Fibroblast of lung (primary cell): ENCODE measurements around the gene MYADM.

Experiments
- EZH2 ChIP-seq: IDR thresholded peaks from 2 replicates; pipeline ENCODE4 v1.5.1; 2012; ENCODE audit warnings: low read length, control low read depth, mild to moderate bottlenecking; ENCODE audit errors: missing control alignments
- TF ChIP-seq, protein P1 (sequence below), 2 donors: IDR thresholded peaks in 1 of 2; conservative IDR thresholded peaks in 1 of 2; 1 replicate in 1 of 2; 2 replicates in 1 of 2; pipeline ENCODE4 v1.5.1; 2011 to 2012; ENCODE audit warnings: low read length in 2 of 2, control low read depth in 1 of 2, inconsistent platforms in 1 of 2, low read depth in 1 of 2, mild to moderate bottlenecking in 1 of 2

DNA sequence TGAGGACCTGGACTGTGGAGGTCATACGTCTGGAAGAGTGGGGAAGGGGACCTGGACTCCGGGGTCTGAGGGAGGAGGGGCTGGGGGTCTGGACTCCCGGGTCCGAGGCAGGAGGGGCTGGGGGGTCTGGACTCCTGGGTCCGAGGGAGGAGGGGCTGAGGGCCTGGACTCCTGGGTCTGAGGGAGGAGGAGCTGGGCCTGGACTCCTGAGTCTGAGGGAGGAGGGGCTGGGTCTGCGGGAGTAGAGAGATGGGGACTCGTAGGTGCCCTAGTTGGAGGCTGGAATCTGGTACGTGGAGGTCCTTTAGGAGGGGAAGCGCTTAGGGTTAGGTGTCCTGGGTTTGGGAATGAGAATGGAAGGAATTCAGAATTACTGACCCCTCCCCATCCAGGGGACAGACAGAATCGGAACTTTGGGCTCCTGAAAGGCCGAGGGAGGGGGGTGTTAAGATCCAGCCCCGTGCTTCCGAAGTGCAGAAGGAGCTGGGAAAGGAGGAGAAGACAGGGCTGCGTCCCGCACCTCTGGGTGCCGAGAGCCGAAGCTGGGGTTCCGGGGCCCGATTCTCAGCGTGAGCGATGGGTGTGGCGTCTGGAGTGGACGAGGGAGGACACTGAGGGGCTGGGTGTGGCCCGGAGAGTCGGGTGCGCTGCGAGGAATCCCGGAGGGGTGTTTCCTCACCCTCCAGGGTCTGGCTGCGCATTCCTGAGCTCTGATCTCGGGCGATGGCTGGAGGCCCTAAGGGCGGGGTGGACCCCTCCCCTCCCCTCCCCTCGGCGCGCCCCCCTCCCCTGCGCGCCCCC is 608 bp downstream of the MYADM start:
- TF ChIP-seq, protein P1, sequence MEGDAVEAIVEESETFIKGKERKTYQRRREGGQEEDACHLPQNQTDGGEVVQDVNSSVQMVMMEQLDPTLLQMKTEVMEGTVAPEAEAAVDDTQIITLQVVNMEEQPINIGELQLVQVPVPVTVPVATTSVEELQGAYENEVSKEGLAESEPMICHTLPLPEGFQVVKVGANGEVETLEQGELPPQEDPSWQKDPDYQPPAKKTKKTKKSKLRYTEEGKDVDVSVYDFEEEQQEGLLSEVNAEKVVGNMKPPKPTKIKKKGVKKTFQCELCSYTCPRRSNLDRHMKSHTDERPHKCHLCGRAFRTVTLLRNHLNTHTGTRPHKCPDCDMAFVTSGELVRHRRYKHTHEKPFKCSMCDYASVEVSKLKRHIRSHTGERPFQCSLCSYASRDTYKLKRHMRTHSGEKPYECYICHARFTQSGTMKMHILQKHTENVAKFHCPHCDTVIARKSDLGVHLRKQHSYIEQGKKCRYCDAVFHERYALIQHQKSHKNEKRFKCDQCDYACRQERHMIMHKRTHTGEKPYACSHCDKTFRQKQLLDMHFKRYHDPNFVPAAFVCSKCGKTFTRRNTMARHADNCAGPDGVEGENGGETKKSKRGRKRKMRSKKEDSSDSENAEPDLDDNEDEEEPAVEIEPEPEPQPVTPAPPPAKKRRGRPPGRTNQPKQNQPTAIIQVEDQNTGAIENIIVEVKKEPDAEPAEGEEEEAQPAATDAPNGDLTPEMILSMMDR (conservative IDR thresholded peaks at IDR 0.05 in 1 of 2, IDR thresholded peaks at IDR 0.05 in 1 of 2; ENCODE audit: low read depth in 1 of 2, low read length in 2 of 2): no peak
- TF ChIP-seq EZH2: no peak
